EL (cell line): ENCODE data around the gene GOLGA7B.

ENCODE experiments used
- DNase-seq: peaks from one replicate; pipeline ENCODE4 v3.0.0-alpha.2; 2016

The GOLGA7B gene

DNA sequence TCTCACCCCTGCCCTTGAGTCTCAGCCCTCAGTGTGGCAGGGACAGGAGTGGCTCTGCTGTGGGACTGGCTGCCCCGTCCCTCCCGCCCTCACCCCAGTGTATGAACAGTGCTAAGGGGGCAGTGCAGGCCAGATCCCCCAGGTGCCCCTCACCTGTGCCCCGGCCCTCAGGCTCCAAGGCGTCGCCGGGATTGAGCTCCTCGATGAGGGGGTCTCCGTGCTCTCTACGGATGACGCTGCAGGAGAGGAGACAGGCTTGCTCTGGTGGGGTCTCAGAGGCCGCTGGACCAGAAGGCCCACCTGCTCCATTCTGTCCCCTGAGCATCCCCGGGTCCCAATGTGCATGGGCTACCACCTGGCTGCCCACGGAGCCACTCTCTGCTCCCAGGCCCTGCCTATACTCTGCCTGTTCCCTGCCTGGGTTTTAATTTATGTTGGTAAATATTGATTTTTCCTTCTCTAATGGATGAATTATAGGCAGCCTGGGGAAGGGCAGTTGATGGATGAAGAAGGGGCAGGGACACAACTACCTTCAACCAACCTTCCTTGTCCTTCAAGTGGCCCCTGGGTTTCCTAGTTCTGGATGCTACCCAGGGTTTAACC is 47.2 kb downstream of the GOLGA7B start:
- DNase-seq: no peak

GRCh38 chr10:97898429-97898828 is 48.8 kb downstream of the GOLGA7B start:
- DNase-seq: no peak

- DNase-seq: no peak
Observed at GRCh38 chr10:97901381-97901780, 51.7 kb downstream of the GOLGA7B start.

GRCh38 chr10:97903128-97904017 is 53.7 kb downstream of the GOLGA7B start:
- DNase-seq: no peak

DNA sequence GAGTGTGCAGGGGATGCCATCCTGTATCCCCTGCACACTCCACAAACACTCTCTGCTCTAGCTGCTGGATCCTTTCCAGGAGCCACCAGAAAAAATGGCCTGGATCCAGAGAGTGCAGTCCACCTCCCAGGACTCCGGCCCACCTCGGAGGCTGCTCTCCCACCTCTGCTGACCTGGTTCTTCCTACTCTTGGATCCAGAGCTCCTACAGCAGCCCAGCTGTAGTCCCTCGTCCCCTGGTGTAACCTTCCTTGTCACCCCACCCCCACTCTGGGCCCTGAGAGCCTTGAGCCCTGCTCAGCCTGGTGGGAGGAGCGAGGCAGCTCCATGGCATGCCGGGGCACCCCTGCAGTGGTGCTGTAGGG is 54.4 kb downstream of the GOLGA7B start:
- no peak for DNase-seq

- DNase-seq: no peak
Observed at GRCh38 chr10:97904576-97904975, 54.9 kb downstream of the GOLGA7B start.

DNA sequence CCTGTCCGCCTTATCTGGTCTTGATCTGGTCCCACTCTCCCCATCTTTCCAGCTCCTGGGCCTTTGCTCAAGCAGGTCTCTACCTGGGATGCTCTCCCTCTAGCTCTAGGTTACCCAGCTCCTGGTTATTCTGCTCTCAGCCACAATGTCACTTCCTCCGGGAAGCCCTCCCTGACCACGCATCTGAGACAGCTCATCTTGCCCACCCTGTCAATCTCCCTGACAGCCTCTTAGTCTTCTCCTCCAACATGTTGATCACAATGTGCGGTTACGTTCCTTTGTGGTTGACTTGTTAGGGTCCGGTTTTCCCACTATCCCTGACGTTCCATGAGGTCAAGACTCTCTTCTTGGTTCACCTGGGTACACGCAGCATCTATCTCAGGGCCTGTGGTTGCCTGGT is 55.6 kb downstream of the GOLGA7B start:
- DNase-seq: no peak

DNA sequence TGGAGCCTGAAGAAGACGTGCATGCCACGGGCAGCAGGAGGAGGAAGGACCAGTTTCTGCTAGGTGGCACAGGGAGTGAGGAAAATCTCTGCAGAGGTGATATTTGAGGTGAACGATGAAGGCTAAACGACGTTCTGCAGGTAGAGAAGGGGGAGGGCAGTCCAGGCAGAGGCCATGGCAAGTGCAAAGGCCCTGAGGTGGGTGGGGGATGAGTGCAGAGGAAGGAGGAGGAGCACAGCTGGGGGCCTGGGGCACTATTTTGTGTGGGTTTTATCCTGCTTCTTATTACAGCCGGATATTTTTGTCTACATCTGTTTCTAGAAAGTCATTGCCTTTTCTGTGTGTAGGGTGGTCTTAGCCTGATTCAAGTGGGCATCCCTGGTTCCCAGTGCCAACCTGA is 57.6 kb downstream of the GOLGA7B start:
- DNase-seq: no peak

- no peak for DNase-seq
Observed at GRCh38 chr10:97907830-97908229, 58.2 kb downstream of the GOLGA7B start.

DNA sequence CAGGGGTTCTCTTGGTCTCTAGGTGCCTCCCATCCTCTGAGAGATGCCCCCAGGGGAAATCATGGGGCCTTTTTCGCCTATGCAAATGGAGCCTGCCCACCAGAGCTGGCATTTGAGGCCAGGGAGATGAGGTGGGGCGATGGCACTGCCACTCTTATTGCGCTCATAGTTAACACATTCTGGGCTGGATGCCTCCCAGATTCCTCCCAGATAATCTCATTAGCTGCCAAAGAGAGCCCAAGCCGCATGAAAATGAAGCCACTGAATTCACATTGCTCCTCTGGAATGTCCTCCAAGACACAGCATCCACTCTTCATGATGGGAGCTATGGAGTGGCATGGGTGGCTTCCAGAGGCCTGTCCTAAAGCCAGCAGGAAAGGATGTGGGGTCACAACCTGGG is 61.0 kb downstream of the GOLGA7B start:
- DNase-seq: no peak

DNA sequence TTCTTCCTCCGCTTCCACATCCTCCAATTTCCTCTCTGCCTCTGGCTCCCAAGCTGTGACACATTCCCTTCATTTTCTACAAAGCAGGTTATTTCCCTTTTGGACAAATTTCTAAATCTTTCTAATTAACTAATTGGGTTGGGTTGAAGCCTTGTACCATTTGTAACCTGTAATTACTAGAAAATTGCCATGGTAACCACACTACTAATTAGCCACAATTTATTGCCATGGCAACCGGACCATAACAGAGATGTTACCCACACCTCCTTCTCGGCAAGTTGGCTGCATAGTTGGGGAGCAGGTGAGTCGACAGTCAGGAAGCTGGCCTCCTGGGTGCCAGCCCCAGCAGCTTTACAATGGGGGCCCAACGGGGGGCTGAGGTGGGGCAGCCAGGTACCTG is 61.6 kb downstream of the GOLGA7B start:
- DNase-seq: no peak

GRCh38 chr10:97913193-97913592 is 63.5 kb downstream of the GOLGA7B start:
- no peak for DNase-seq

DNA sequence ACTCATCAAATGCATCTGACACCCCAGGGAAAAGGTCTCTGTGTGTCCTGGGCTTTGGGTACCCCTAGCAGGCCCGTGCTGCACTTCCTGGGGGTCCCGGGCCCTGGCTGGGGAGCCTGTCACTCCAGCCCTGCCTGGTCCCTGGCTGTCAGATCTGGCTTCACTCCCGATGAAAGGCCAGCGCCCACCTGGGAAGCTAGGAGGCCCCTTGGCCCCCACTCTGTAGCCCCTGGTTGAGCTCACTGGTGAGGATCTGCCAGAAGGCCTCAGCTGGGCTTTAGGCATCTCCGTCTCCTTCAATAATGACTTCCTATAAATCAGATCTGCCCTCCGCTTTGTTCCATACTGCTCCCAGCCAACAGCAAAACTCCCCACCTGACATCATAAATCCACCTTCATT is 64.0 kb downstream of the GOLGA7B start:
- no peak for DNase-seq

GRCh38 chr10:97914171-97914836 is 64.7 kb downstream of the GOLGA7B start:
- DNase-seq: no peak

- DNase-seq: peak; percentile 58
Observed at GRCh38 chr10:97914837-97915211, 65.2 kb downstream of the GOLGA7B start.

DNA sequence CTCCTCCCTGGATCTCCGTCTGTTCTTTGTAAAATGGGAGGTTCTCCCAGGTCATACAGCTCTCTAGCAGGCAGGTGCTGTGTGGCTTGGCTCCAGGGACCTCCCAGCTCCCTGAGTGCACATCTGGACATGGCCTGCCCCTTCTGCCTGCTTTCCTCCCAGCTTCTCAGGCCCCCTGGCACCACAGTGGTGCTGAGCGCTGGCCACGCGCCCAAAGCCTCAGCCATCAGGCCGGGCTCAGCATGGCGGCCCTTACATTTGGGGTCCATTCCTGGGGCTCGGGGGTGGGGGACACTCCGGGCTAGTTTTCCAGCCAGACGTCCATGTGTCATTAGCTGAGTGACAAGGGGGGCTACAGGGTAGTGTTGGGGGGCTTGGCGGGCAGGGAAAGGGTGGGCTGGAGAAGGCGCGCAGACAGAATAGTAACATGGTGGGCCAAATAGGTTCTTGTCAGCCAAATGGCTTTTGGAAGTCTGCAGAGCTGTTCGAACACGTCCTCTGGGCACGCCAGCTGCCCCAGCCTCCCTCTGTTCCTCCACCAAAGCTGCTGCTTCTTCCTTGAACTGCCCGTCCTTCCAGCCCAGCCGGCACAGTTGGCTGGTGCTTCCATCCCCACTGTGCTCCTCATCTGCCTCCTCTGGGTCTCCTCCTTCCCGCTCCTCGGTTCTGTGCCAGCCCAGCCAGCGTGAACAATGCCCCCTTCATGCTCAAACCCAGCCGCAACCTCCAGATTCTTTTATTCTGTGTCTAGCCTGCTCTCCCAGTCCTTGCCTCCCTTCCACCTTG is 65.9 kb downstream of the GOLGA7B start:
- DNase-seq: no peak

DNA sequence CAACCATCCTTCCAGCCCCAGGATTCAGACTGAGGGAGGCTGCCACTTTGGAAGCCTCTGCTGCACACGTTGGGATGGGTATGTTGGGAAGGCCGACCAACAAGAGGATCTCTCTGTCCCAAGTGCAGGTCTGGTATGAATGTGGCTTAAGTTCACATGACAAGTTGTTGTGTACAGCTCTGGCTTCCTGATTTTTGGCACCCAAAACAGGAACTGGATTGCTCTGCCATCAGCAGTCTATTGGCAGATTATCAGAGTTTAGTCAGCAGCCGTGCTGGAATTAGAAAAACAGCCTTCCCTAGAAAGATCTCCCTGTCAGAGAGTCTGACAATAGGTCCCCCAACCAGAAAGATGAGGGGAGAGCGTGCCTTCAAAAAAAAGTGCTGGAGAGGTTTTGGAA is 66.9 kb downstream of the GOLGA7B start:
- DNase-seq: no peak

DNA sequence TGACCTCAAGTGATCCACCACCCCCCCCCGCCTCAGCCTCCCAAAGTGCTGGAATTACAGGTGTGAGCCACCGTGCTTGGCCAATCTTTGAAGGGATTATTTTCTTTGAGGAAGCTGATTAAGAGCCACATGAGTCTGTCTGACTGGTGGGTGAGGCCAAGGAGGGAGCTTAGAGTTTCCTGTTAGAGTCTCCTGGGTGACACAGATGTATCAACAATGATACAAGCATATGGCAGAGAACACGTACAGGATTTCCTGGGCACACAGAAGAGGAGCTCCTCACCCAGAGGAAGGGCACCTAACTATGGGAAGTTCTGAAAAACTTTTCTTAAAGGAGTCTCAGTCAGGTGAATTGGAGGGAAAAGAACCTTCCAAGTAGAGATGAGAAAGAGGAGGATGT is 69.4 kb downstream of the GOLGA7B start:
- no peak for DNase-seq

- DNase-seq: no peak
Observed at GRCh38 chr10:97920865-97921264, 71.2 kb downstream of the GOLGA7B start.
